ENCODE results near the gene CAT.

DNA sequence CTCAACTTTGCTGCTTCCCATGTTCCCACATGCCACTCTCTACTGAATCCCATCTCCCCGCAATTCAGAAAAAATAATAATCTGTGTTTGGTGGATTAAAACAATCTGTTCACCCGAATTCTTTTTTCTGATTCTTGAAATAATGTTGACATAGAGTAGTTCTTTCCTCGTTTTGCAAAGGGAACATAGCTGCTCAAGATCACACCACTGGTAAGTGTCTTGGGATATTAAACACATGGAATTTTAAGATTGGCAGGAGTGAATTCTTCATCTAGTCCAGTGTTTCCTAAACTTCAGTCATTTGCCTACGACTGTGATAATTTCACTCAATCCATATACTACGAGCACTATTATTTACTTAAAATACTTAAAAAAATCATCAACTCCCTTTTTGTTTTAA, 68.9 kb downstream of the CAT start:
- no peak for TF ChIP-seq POLR2A (IDR thresholded peaks at IDR 0.05; ENCODE audit: low read length)
- TF ChIP-seq GATA1 (IDR thresholded peaks at IDR 0.05; ENCODE audit: low read depth, low read length) = no peak

All from erythroblast (primary cell).